Measurements from ENCODE around the gene CPB2. TPM values are rescaled to one million over a fixed set of nuclear protein-coding genes. Genes with fewer than 3 reads are reported as not detected.

The CPB2 gene
- total and polyA plus RNA-seq, 9 of the 15 experiments (the other 6 are each of a cell fraction or from before 2014, with no cell fraction given), result 0.03 to 0.16 (median 0.07) TPM; not detected in 6

GRCh38 chr13:46052319-46053161 lies 52.3 kb downstream of the CPB2 start, which contains the start of gene ZC3H13 (continued):
- peak in 1 of 2 experiments; percentile 66; a peak in 2 of 4 replicates for TF ChIP-seq ZNF639 (CRISPR knock-in tag; conservative IDR thresholded peaks at IDR 0.05 in 1 of 2, IDR thresholded peaks at IDR 0.05 in 1 of 2)
- TF ChIP-seq, protein P1, sequence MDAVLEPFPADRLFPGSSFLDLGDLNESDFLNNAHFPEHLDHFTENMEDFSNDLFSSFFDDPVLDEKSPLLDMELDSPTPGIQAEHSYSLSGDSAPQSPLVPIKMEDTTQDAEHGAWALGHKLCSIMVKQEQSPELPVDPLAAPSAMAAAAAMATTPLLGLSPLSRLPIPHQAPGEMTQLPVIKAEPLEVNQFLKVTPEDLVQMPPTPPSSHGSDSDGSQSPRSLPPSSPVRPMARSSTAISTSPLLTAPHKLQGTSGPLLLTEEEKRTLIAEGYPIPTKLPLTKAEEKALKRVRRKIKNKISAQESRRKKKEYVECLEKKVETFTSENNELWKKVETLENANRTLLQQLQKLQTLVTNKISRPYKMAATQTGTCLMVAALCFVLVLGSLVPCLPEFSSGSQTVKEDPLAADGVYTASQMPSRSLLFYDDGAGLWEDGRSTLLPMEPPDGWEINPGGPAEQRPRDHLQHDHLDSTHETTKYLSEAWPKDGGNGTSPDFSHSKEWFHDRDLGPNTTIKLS (IDR thresholded peaks at IDR 0.05; ENCODE audit: borderline replicate concordance, low read depth), result peak; percentile 36; the same call in 1 of the 2 replicates
- TF ChIP-seq, protein P2, sequence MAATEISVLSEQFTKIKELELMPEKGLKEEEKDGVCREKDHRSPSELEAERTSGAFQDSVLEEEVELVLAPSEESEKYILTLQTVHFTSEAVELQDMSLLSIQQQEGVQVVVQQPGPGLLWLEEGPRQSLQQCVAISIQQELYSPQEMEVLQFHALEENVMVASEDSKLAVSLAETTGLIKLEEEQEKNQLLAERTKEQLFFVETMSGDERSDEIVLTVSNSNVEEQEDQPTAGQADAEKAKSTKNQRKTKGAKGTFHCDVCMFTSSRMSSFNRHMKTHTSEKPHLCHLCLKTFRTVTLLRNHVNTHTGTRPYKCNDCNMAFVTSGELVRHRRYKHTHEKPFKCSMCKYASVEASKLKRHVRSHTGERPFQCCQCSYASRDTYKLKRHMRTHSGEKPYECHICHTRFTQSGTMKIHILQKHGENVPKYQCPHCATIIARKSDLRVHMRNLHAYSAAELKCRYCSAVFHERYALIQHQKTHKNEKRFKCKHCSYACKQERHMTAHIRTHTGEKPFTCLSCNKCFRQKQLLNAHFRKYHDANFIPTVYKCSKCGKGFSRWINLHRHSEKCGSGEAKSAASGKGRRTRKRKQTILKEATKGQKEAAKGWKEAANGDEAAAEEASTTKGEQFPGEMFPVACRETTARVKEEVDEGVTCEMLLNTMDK (IDR thresholded peaks at IDR 0.05; ENCODE audit: borderline replicate concordance, insufficient read depth, low read depth, low read length, poor library complexity, severe bottlenecking), result peak; percentile 54
- TF ChIP-seq POLR2H (tag; IDR thresholded peaks at IDR 0.05; ENCODE audit: low read depth), result peak; percentile 61; the same call in 1 of the 2 replicates
- TF ChIP-seq HMGXB4 (CRISPR knock-in tag; IDR thresholded peaks at IDR 0.05), result peak; percentile 53; the same call in 1 of the 2 replicates
- peak; percentile 90 for TF ChIP-seq RBFOX2 (IDR thresholded peaks at IDR 0.05; ENCODE audit: low read depth, low read length)
- 0 out of 2 replicates have a peak, but pooled peaks have one; percentile 25 for TF ChIP-seq CC2D1A (IDR thresholded peaks at IDR 0.05)
- TF ChIP-seq ETV5 (CRISPR knock-in tag; IDR thresholded peaks at IDR 0.05; ENCODE audit: low read depth), result peak; percentile 43; the same call in 1 of the 2 replicates
- peak; percentile 97 for TF ChIP-seq MTA1 (IDR thresholded peaks at IDR 0.05; ENCODE audit: borderline replicate concordance)
- peak; percentile 16; the same call in 1 of the 2 replicates for TF ChIP-seq VEZF1 (CRISPR knock-in tag; IDR thresholded peaks at IDR 0.05)
- TF ChIP-seq U2AF2 (optimal IDR thresholded peaks at IDR 0.05; ENCODE audit: low read depth, low read length), result no peak
- TF ChIP-seq ARID1B (IDR thresholded peaks at IDR 0.05), result peak; percentile 14; the same call in 1 of the 2 replicates
- TF ChIP-seq C11orf30 (IDR thresholded peaks at IDR 0.05; ENCODE audit: low read depth), result peak; percentile 92
- peak; percentile 90 for TF ChIP-seq POLR2G (IDR thresholded peaks at IDR 0.05; ENCODE audit: low read depth, low read length)
- peak; percentile 58 for TF ChIP-seq CTBP1 (IDR thresholded peaks at IDR 0.05; ENCODE audit: borderline replicate concordance)
- peak; percentile 84 for TF ChIP-seq SUPT5H (IDR thresholded peaks at IDR 0.05)
- TF ChIP-seq POLR2B (IDR thresholded peaks at IDR 0.05; ENCODE audit: low read depth, partially characterized antibody), result peak; percentile 75
